SIG-M5 treated with dmso at 0.1 percent for 504 hours (cell line): ENCODE results near the gene ZNF398.

Experiments used
- DNase-seq: peaks from one replicate; lab custom pipeline; 2025; ENCODE audit not compliant: unreplicated experiment; lab: John Stamatoyannopoulos, UW

Gene ZNF398

GRCh38 chr7:149147752-149148653, 750 bp downstream of the ZNF398 start:
- peak; percentile 8 for DNase-seq

GRCh38 chr7:149150981-149151380, 3.7 kb downstream of the ZNF398 start:
- DNase-seq, result no peak

- no peak for DNase-seq
Measured at GRCh38 chr7:149153346-149153745, 6.1 kb downstream of the ZNF398 start.

- DNase-seq, result no peak
Measured at GRCh38 chr7:149154056-149154455, 6.8 kb downstream of the ZNF398 start.

GRCh38 chr7:149156898-149157297, 9.6 kb downstream of the ZNF398 start:
- no peak for DNase-seq

- DNase-seq, result no peak
Measured at GRCh38 chr7:149161241-149161848, 14.1 kb downstream of the ZNF398 start.

GRCh38 chr7:149166142-149166541, 18.9 kb downstream of the ZNF398 start:
- no peak for DNase-seq

GRCh38 chr7:149166630-149167352, 19.5 kb downstream of the ZNF398 start:
- no peak for DNase-seq

- no peak for DNase-seq
Measured at GRCh38 chr7:149171892-149172533, 24.8 kb downstream of the ZNF398 start.

GRCh38 chr7:149172534-149172920, 25.3 kb downstream of the ZNF398 start:
- DNase-seq, result no peak

GRCh38 chr7:149175150-149175549, 27.9 kb downstream of the ZNF398 start:
- no peak for DNase-seq

- no peak for DNase-seq
Measured at GRCh38 chr7:149179241-149179640, 32.0 kb downstream of the ZNF398 start.

- no peak for DNase-seq
Measured at GRCh38 chr7:149180722-149181449, 33.6 kb downstream of the ZNF398 start.

GRCh38 chr7:149181450-149181790, 34.2 kb downstream of the ZNF398 start:
- no peak for DNase-seq

- DNase-seq, result no peak
Measured at GRCh38 chr7:149184274-149184673, 37.0 kb downstream of the ZNF398 start.

GRCh38 chr7:149188213-149188612, 41.0 kb downstream of the ZNF398 start:
- no peak for DNase-seq

GRCh38 chr7:149188637-149189259, 41.5 kb downstream of the ZNF398 start:
- no peak for DNase-seq

- no peak for DNase-seq
Measured at GRCh38 chr7:149191851-149192250, 44.6 kb downstream of the ZNF398 start.

- no peak for DNase-seq
Measured at GRCh38 chr7:149194799-149195179, 47.5 kb downstream of the ZNF398 start.
